Ovary (tissue), 9 donors: ENCODE data around the gene OPCML. TPM values are rescaled to one million over a fixed set of nuclear protein-coding genes. Genes with fewer than 3 reads are reported as not detected.

Source experiments
- DNase-seq, 5 donors: peaks; one replicate each; pipeline ENCODE4 v3.0.0-alpha.2; 2019 to 2020
- H3K27ac ChIP-seq, 2 donors: fragments of 200-600 bp; one replicate each; pipeline versions ENCODE4 v1.5.1 to v1.8.0; 2019 to 2022
- H3K27me3 ChIP-seq: fragments of 200-600 bp; one replicate; pipeline ENCODE4 v1.8.0; 2022
- H3K36me3 ChIP-seq: fragments of 200-600 bp; sonication (generic); one replicate; pipeline ENCODE4 v1.5.1; 2019
- H3K4me1 ChIP-seq: one replicate; pipeline ENCODE4 v1.8.1; 2013; ENCODE audit warnings: mild to moderate bottlenecking, moderate library complexity; ENCODE audit not compliant: insufficient read depth
- H3K4me3 ChIP-seq: fragments of 200-600 bp; sonication (generic); one replicate; pipeline ENCODE4 v1.5.1; 2017
- H3K9me3 ChIP-seq, 2 donors: fragments of 200-600 bp in 1 of 2; sonication (generic) in 1 of 2; one replicate each; pipeline versions ENCODE4 v1.5.1 to v1.8.1; 2013 to 2019; ENCODE audit warnings: mild to moderate bottlenecking in 1 of 2, moderate library complexity in 1 of 2
- EP300 ChIP-seq: sonication (generic); formaldehyde crosslinking; IDR thresholded peaks from one replicate; pipeline ENCODE4 v1.6.1; 2017; ENCODE audit warnings: antibody characterized with exemption
- POLR2A ChIP-seq: fragments of 450-650 bp; IDR thresholded peaks from one replicate; pipeline ENCODE4 v1.6.1; 2017; ENCODE audit warnings: antibody characterized with exemption, mild to moderate bottlenecking, moderate library complexity
- WGBS, 3 donors: extraction: QIAGEN DNeasy Blood & Tissue Kit in 1 of 3; methylation state at CpG; one replicate each; pipeline versions ENCODE4 v1.1.5 to v1.1.7; 2013 to 2017; 5-methylcytosine and 5-hydroxymethylcytosine counted together
- intact Hi-C, 4 donors: fragments of 100-400 bp; cut with DNase I; formaldehyde crosslinking; loops; one replicate each; pipeline versions ENCODE4 v1.11.0 to v1.15.1; 2022 to 2023
- polyA plus RNA-seq, 2 donors: library from polyadenylated mRNA; stranded (reverse); fragments of 200-250 nt in 1 of 2; fragments of 350-450 nt in 1 of 2; fragmentation: Illumina TruSeq in 1 of 2; extraction: RNeasy Lipid Tissue Mini Kit (QIAGEN cat#74804) in 1 of 2; gene quantifications; one replicate each; pipeline ENCODE4 v1.2.3, GENCODE V29; 2013 to 2014
- total RNA-seq, 7 donors: library from RNA; depleted of rRNA in 2 of 7; stranded (reverse); fragments of >200 nt in 2 of 7; fragmentation: NEBNext Ultra II Directional in 3 of 7; extraction: Animal tissue kit (Norgen Biotek cat#: 25700) in 3 of 7; gene quantifications; one replicate each; pipeline versions ENCODE4 v1.1.0 to v1.2.4, GENCODE V29; 2016 to 2023
- TF ChIP-seq, protein P1 (sequence below), 3 donors: fragments of 450-650 bp in 2 of 3; fragments of 200-600 bp in 1 of 3; IDR thresholded peaks; one replicate each; pipeline versions ENCODE4 v1.5.1 to v1.8.0; 2016 to 2022; ENCODE audit warnings: antibody characterized with exemption in 3 of 3, mild to moderate bottlenecking in 1 of 3
- donor health status: DM: no; HTN: no; CAD: no; lungs with moderate emphysema.
- donor health status: DM: no; HTN: no; CAD: no.
- donor health status: Bipolar disorder and iron deficiency.
- donor health status: DM: yes; HTN: yes; CAD: no.
- donor health status: DM: no; HTN: no; CAD: no.
- donor health status: DM: yes; HTN: yes; CAD: no.

The OPCML gene
- total and polyA plus RNA-seq, 9 donors: under 0.01 to 2.8 (median 0.32) TPM; not detected in 2

DNA sequence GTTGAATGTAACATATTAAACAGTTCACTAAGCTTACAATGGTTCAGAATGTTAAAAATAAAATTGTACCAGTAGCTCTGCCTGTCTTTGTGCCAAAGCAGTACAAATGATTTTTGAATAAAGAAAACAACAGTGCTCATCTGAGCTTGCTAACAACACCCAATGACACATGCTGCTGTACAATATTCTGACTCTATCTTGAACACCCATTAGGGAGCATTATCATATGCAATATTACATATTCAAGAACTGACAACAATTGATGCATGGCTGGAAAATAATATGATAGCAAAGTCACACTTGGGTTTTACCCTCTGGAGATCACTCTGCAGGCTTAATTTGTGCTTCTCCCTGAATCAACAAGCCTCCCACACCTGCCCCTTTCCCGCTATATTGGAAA lies 953.7 kb downstream of the OPCML start:
- H3K9me3 ChIP-seq: no peaks in the 10 kb centered on the region
- DNase-seq: no peak
- intact Hi-C loops: no loop called here
- TF ChIP-seq EP300 (no peak), POLR2A (no peak)
- TF ChIP-seq, protein P1, sequence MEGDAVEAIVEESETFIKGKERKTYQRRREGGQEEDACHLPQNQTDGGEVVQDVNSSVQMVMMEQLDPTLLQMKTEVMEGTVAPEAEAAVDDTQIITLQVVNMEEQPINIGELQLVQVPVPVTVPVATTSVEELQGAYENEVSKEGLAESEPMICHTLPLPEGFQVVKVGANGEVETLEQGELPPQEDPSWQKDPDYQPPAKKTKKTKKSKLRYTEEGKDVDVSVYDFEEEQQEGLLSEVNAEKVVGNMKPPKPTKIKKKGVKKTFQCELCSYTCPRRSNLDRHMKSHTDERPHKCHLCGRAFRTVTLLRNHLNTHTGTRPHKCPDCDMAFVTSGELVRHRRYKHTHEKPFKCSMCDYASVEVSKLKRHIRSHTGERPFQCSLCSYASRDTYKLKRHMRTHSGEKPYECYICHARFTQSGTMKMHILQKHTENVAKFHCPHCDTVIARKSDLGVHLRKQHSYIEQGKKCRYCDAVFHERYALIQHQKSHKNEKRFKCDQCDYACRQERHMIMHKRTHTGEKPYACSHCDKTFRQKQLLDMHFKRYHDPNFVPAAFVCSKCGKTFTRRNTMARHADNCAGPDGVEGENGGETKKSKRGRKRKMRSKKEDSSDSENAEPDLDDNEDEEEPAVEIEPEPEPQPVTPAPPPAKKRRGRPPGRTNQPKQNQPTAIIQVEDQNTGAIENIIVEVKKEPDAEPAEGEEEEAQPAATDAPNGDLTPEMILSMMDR (IDR thresholded peaks at IDR 0.05): no peak
- WGBS, 3 donors: 47 to 68% (median 51%) methylated on average over 1 of the region's 1 CpG
- no peak overlapping the region for H3K4me3 ChIP-seq
- no peaks in the 10 kb centered on the region for H3K4me1 ChIP-seq
- H3K27ac ChIP-seq: no peak overlapping the region
- no peaks in the 10 kb centered on the region for H3K36me3 ChIP-seq
- H3K27me3 ChIP-seq: no peaks in the 10 kb centered on the region

DNA sequence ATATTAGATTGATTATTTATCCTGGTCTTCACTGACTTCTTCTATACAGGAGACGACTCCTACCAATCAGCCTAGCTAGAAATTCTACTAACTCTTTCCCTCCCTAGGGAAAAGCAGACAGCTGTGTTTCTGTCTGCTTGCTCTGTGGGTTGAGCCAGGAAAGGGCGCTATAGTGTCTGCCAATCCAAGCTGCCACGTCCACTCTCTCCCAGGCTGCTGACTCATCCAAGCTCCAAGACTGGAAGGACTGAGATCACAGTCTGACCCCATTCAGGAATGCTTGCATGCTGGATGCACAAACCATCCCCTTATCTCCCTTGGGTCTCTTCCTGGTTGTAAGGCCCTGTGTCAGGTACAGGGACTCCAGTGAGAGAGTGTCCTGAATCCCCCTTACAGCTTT lies 955.6 kb downstream of the OPCML start:
- WGBS, 3 donors: 71 to 76% (median 72%) methylated on average over 3 of the region's 3 CpGs
- no peak for TF ChIP-seq POLR2A
- TF ChIP-seq, protein P1 (IDR thresholded peaks at IDR 0.05): no peak
- TF ChIP-seq EP300: no peak
- no peaks in the 10 kb centered on the region for H3K36me3 ChIP-seq

DNA sequence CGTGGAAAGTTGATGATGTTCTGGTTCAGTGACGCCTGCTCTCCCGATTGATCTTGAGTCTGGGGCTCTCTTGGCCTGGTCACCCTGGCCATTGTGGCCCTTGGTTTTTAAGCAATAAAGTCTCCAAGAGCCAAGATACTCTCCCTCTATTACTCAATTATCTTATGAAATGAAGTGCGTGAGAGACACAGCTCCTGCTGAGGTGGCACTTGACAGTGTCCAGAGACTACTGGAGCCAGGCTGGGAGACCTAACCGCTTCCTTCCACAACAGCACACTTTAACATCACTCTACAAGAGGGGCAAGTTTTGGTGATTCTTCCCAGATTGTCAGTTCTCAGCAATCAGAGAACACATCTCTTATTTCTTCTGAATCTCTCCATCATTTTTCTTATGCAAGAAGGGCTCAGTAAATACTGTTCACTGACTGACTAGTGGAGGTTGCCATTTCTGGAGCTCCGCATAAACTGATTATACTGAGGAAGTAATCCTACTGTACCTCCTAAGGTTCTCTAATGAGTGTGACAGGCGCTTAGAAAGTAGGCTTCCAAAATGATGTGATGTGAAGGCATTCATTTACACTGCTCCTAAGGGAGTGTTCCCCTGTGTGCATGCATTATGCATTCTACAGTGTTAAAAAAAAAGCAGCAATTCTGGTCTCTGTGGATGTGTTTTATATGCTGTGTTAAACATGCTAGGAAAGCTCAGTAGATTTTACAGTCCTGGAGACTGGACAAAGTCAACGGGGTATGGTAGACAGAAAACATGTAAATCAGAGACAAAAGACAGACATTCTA lies 968.0 kb downstream of the OPCML start:
- no peak overlapping the region for H3K4me3 ChIP-seq
- 89 to 96% (median 94%) methylated on average over 8 of the region's 8 CpGs for WGBS, 3 donors
- H3K27me3 ChIP-seq: no peaks in the 10 kb centered on the region
- intact Hi-C loops: no loop called here
- H3K4me1 ChIP-seq: no peaks in the 10 kb centered on the region
- H3K27ac ChIP-seq: no peak overlapping the region
- TF ChIP-seq, protein P1 (IDR thresholded peaks at IDR 0.05): no peak
- TF ChIP-seq POLR2A (no peak), EP300 (no peak)
- no peak for DNase-seq
- H3K36me3 ChIP-seq: no peaks in the 10 kb centered on the region
- H3K9me3 ChIP-seq: no peaks in the 10 kb centered on the region

More for the DNA sequence above, 955.6 kb downstream of the OPCML start:
- Histone ChIP-seq H3K9me3 (no peaks in the 10 kb centered on the region), H3K27me3 (no peaks in the 10 kb centered on the region), H3K4me1 (no peaks in the 10 kb centered on the region), H3K4me3 (no peak overlapping the region), H3K27ac (no peak overlapping the region)
- no peak for DNase-seq
- intact Hi-C loops: no loop called here

DNA sequence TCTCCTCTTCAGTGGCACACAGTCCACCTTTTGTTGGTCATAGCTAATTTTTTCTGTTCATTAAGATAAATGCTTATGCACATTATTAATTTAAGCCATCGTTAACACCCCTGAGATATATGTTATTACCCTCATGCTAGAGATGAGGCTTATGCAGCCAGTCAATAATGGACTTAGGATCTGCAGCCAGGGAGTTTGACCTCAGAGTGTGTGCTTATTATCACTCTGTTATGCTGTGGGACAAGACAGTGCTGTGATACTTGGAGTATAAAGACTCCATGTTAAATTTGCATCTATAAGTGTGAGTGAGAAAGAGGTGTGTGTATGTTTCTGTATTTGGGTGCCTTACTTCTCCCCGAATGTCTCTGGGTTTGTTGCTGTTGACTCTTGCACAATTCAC lies 969.3 kb downstream of the OPCML start:
- no peak for TF ChIP-seq EP300
- TF ChIP-seq, protein P1 (IDR thresholded peaks at IDR 0.05): no peak
- no peak for TF ChIP-seq POLR2A
- intact Hi-C loops: no loop called here
- no peak overlapping the region for H3K27ac ChIP-seq
- no peaks in the 10 kb centered on the region for H3K4me1 ChIP-seq
- H3K36me3 ChIP-seq: no peaks in the 10 kb centered on the region
- H3K4me3 ChIP-seq: no peak overlapping the region
- WGBS, 3 donors: 76 to 94% (median 92%) methylated on average over 2 of the region's 2 CpGs
- DNase-seq: no peak
- no peaks in the 10 kb centered on the region for H3K9me3 ChIP-seq
- no peaks in the 10 kb centered on the region for H3K27me3 ChIP-seq
